Mucosa of stomach (tissue), 1 donor: Measurements from ENCODE around the gene CPNE4.

ENCODE experiments used
- H3K27me3 ChIP-seq: one replicate; pipeline ENCODE4 v1.7.0; 2013; ENCODE audit warnings: mild to moderate bottlenecking, low read length; ENCODE audit not compliant: control insufficient read depth, insufficient read depth
- H3K36me3 ChIP-seq: one replicate; pipeline ENCODE4 v1.7.0; 2013; ENCODE audit warnings: low read length; ENCODE audit not compliant: control insufficient read depth, insufficient read depth
- H3K4me1 ChIP-seq: one replicate; pipeline ENCODE4 v1.7.0; 2013; ENCODE audit warnings: mild to moderate bottlenecking, low read length; ENCODE audit not compliant: control insufficient read depth, insufficient read depth
- H3K4me3 ChIP-seq: one replicate; pipeline ENCODE4 v1.7.0; 2013; ENCODE audit warnings: low read length
- H3K9ac ChIP-seq: one replicate; pipeline ENCODE4 v1.7.0; 2013; ENCODE audit warnings: mild to moderate bottlenecking, low read length, moderate library complexity
- H3K9me3 ChIP-seq: one replicate; pipeline ENCODE4 v1.7.0; 2013; ENCODE audit warnings: mild to moderate bottlenecking, low read length, moderate library complexity; ENCODE audit not compliant: control insufficient read depth
- donor health status: Pancreatic carcinoma.

The CPNE4 gene

GRCh38 chr3:131622726-131623125 lies 412.1 kb downstream of the CPNE4 start:
- no peaks in the 10 kb centered on the region for H3K4me1 ChIP-seq
- H3K9me3 ChIP-seq, result no peaks in the 10 kb centered on the region
- no peak overlapping the region for H3K9ac ChIP-seq
- H3K27me3 ChIP-seq, result no peaks in the 10 kb centered on the region
- no peak overlapping the region for H3K4me3 ChIP-seq
- no peaks in the 10 kb centered on the region for H3K36me3 ChIP-seq

- Histone ChIP-seq H3K9me3 (no peaks in the 10 kb centered on the region), H3K36me3 (no peaks in the 10 kb centered on the region), H3K27me3 (no peaks in the 10 kb centered on the region), H3K4me3 (no peak overlapping the region), H3K4me1 (no peaks in the 10 kb centered on the region), H3K9ac (no peak overlapping the region)
Measured at GRCh38 chr3:131620977-131621376, 413.8 kb downstream of the CPNE4 start.

GRCh38 chr3:131619821-131620220 lies 415.0 kb downstream of the CPNE4 start:
- Histone ChIP-seq H3K9me3 (no peaks in the 10 kb centered on the region), H3K9ac (no peak overlapping the region), H3K4me3 (no peak overlapping the region), H3K4me1 (no peaks in the 10 kb centered on the region), H3K36me3 (no peaks in the 10 kb centered on the region), H3K27me3 (no peaks in the 10 kb centered on the region)

- Histone ChIP-seq H3K27me3 (no peaks in the 10 kb centered on the region), H3K36me3 (no peaks in the 10 kb centered on the region), H3K9me3 (no peaks in the 10 kb centered on the region), H3K4me3 (no peak overlapping the region), H3K9ac (no peak overlapping the region), H3K4me1 (no peaks in the 10 kb centered on the region)
Measured at GRCh38 chr3:131616719-131617118, 418.1 kb downstream of the CPNE4 start.

GRCh38 chr3:131612745-131613144 lies 422.1 kb downstream of the CPNE4 start:
- no peaks in the 10 kb centered on the region for H3K36me3 ChIP-seq

GRCh38 chr3:131610174-131610573 lies 424.6 kb downstream of the CPNE4 start:
- Histone ChIP-seq H3K4me1 (no peaks in the 10 kb centered on the region), H3K36me3 (no peaks in the 10 kb centered on the region)

More at GRCh38 chr3:131612745-131613144, 422.1 kb downstream of the CPNE4 start:
- H3K27me3 ChIP-seq, result no peaks in the 10 kb centered on the region
- H3K9me3 ChIP-seq, result no peaks in the 10 kb centered on the region
- no peak overlapping the region for H3K9ac ChIP-seq
- no peaks in the 10 kb centered on the region for H3K4me1 ChIP-seq
- no peak overlapping the region for H3K4me3 ChIP-seq

GRCh38 chr3:131608741-131609140 lies 426.1 kb downstream of the CPNE4 start:
- no peak overlapping the region for H3K4me3 ChIP-seq
- H3K36me3 ChIP-seq, result no peaks in the 10 kb centered on the region
- H3K9ac ChIP-seq, result no peak overlapping the region
- no peaks in the 10 kb centered on the region for H3K9me3 ChIP-seq
- H3K4me1 ChIP-seq, result no peaks in the 10 kb centered on the region
- H3K27me3 ChIP-seq, result no peaks in the 10 kb centered on the region

More at GRCh38 chr3:131610174-131610573, 424.6 kb downstream of the CPNE4 start:
- no peaks in the 10 kb centered on the region for H3K27me3 ChIP-seq
- no peak overlapping the region for H3K9ac ChIP-seq
- no peak overlapping the region for H3K4me3 ChIP-seq
- H3K9me3 ChIP-seq, result no peaks in the 10 kb centered on the region

GRCh38 chr3:131608296-131608695 lies 426.5 kb downstream of the CPNE4 start:
- no peaks in the 10 kb centered on the region for H3K9me3 ChIP-seq
- H3K4me3 ChIP-seq, result no peak overlapping the region
- H3K9ac ChIP-seq, result no peak overlapping the region
- no peaks in the 10 kb centered on the region for H3K36me3 ChIP-seq
- no peaks in the 10 kb centered on the region for H3K4me1 ChIP-seq
- H3K27me3 ChIP-seq, result no peaks in the 10 kb centered on the region

GRCh38 chr3:131605916-131606315 lies 428.9 kb downstream of the CPNE4 start:
- Histone ChIP-seq H3K4me3 (no peak overlapping the region), H3K9ac (no peak overlapping the region), H3K4me1 (no peaks in the 10 kb centered on the region), H3K27me3 (no peaks in the 10 kb centered on the region), H3K36me3 (no peaks in the 10 kb centered on the region), H3K9me3 (no peaks in the 10 kb centered on the region)

- no peaks in the 10 kb centered on the region for H3K36me3 ChIP-seq
- H3K4me1 ChIP-seq, result no peaks in the 10 kb centered on the region
- H3K9ac ChIP-seq, result no peak overlapping the region
- H3K9me3 ChIP-seq, result no peaks in the 10 kb centered on the region
- no peaks in the 10 kb centered on the region for H3K27me3 ChIP-seq
- no peak overlapping the region for H3K4me3 ChIP-seq
Measured at GRCh38 chr3:131602011-131602779, 432.6 kb downstream of the CPNE4 start.

- Histone ChIP-seq H3K27me3 (no peaks in the 10 kb centered on the region), H3K9me3 (no peaks in the 10 kb centered on the region), H3K4me1 (no peaks in the 10 kb centered on the region), H3K9ac (no peak overlapping the region), H3K4me3 (no peak overlapping the region), H3K36me3 (no peaks in the 10 kb centered on the region)
Measured at GRCh38 chr3:131597816-131598215, 437.0 kb downstream of the CPNE4 start.

- no peaks in the 10 kb centered on the region for H3K36me3 ChIP-seq
Measured at GRCh38 chr3:131596884-131597283, 437.9 kb downstream of the CPNE4 start.

More at GRCh38 chr3:131596884-131597283, 437.9 kb downstream of the CPNE4 start:
- Histone ChIP-seq H3K9me3 (no peaks in the 10 kb centered on the region), H3K4me1 (no peaks in the 10 kb centered on the region), H3K4me3 (no peak overlapping the region), H3K9ac (no peak overlapping the region), H3K27me3 (no peaks in the 10 kb centered on the region)
